Measurements from ENCODE around the gene SRCAP.
A peak's percentile ranks its signal among the peaks of the same experiment; 100 is the strongest.
"Not testable (repeated sequence)": the region's sequence is repeated elsewhere in the genome, so short reads cannot be mapped to it uniquely, and the experiment has no call there.

SRCAP gene

GRCh38 chr16:30698139-30698815, 694 bp upstream of the SRCAP start:
- peak; percentile 98 to 99 for DNase-seq (ENCODE audit: low read depth in 2 of 2)

- DNase-seq (ENCODE audit: low read depth in 2 of 2), result no peak
Measured at GRCh38 chr16:30699615-30700099, 686 bp downstream of the SRCAP start.

GRCh38 chr16:30700491-30700890, 1.5 kb downstream of the SRCAP start:
- DNase-seq (ENCODE audit: low read depth in 2 of 2), result no peak

GRCh38 chr16:30700971-30701370, 2.0 kb downstream of the SRCAP start:
- DNase-seq (ENCODE audit: low read depth in 2 of 2), result no peak

- not testable (repeated sequence) for DNase-seq (ENCODE audit: low read depth in 2 of 2)
Measured at GRCh38 chr16:30703071-30703470, 4.1 kb downstream of the SRCAP start.

- DNase-seq (ENCODE audit: low read depth in 2 of 2), result no peak
Measured at GRCh38 chr16:30703971-30704370, 5.0 kb downstream of the SRCAP start.

- no peak for DNase-seq (ENCODE audit: low read depth in 2 of 2)
Measured at GRCh38 chr16:30706046-30706445, 7.1 kb downstream of the SRCAP start.

- no peak for DNase-seq (ENCODE audit: low read depth in 2 of 2)
Measured at GRCh38 chr16:30710971-30711370, 12.0 kb downstream of the SRCAP start.

- DNase-seq (ENCODE audit: low read depth in 2 of 2), result no peak
Measured at GRCh38 chr16:30711712-30712111, 12.7 kb downstream of the SRCAP start.

- peak in 1 of 2 donors; percentile 18 for DNase-seq (ENCODE audit: low read depth in 2 of 2)
Measured at GRCh38 chr16:30715750-30716445, 16.9 kb downstream of the SRCAP start.

- DNase-seq (ENCODE audit: low read depth in 2 of 2), result no peak
Measured at GRCh38 chr16:30720086-30720485, 21.1 kb downstream of the SRCAP start.

- no peak for DNase-seq (ENCODE audit: low read depth in 2 of 2)
Measured at GRCh38 chr16:30720694-30721093, 21.7 kb downstream of the SRCAP start.

- no peak for DNase-seq (ENCODE audit: low read depth in 2 of 2)
Measured at GRCh38 chr16:30721167-30721566, 22.2 kb downstream of the SRCAP start.

- DNase-seq (ENCODE audit: low read depth in 2 of 2), result no peak
Measured at GRCh38 chr16:30721606-30722005, 22.6 kb downstream of the SRCAP start.

- no peak for DNase-seq (ENCODE audit: low read depth in 2 of 2)
Measured at GRCh38 chr16:30722443-30722842, 23.5 kb downstream of the SRCAP start.

GRCh38 chr16:30722916-30723315, 23.9 kb downstream of the SRCAP start:
- no peak for DNase-seq (ENCODE audit: low read depth in 2 of 2)

- DNase-seq (ENCODE audit: low read depth in 2 of 2), result no peak
Measured at GRCh38 chr16:30723725-30724355, 24.9 kb downstream of the SRCAP start.

GRCh38 chr16:30724641-30725417, 25.9 kb downstream of the SRCAP start:
- no peak for DNase-seq (ENCODE audit: low read depth in 2 of 2)

GRCh38 chr16:30725418-30725792, 26.4 kb downstream of the SRCAP start:
- DNase-seq (ENCODE audit: low read depth in 2 of 2), result no peak

GRCh38 chr16:30728321-30728720, 29.4 kb downstream of the SRCAP start:
- no peak for DNase-seq (ENCODE audit: low read depth in 2 of 2)

GRCh38 chr16:30728899-30729672, 30.1 kb downstream of the SRCAP start:
- no peak for DNase-seq (ENCODE audit: low read depth in 2 of 2)

All from activated CD4-positive, alpha-beta T cell treated with anti-CD3 and anti-CD28 coated beads for 24 hours (primary cell).